ENCODE results near the gene OBSCN.

The OBSCN gene

GRCh38 chr1:228311091-228311490 is 103.2 kb downstream of the OBSCN start:
- TF ChIP-seq, protein P1, sequence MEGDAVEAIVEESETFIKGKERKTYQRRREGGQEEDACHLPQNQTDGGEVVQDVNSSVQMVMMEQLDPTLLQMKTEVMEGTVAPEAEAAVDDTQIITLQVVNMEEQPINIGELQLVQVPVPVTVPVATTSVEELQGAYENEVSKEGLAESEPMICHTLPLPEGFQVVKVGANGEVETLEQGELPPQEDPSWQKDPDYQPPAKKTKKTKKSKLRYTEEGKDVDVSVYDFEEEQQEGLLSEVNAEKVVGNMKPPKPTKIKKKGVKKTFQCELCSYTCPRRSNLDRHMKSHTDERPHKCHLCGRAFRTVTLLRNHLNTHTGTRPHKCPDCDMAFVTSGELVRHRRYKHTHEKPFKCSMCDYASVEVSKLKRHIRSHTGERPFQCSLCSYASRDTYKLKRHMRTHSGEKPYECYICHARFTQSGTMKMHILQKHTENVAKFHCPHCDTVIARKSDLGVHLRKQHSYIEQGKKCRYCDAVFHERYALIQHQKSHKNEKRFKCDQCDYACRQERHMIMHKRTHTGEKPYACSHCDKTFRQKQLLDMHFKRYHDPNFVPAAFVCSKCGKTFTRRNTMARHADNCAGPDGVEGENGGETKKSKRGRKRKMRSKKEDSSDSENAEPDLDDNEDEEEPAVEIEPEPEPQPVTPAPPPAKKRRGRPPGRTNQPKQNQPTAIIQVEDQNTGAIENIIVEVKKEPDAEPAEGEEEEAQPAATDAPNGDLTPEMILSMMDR (IDR thresholded peaks at IDR 0.05): no peak
- no peak for TF ChIP-seq ZFX (IDR thresholded peaks at IDR 0.05; ENCODE audit: borderline replicate concordance)
- H3K27ac ChIP-seq: no peak overlapping the region

DNA sequence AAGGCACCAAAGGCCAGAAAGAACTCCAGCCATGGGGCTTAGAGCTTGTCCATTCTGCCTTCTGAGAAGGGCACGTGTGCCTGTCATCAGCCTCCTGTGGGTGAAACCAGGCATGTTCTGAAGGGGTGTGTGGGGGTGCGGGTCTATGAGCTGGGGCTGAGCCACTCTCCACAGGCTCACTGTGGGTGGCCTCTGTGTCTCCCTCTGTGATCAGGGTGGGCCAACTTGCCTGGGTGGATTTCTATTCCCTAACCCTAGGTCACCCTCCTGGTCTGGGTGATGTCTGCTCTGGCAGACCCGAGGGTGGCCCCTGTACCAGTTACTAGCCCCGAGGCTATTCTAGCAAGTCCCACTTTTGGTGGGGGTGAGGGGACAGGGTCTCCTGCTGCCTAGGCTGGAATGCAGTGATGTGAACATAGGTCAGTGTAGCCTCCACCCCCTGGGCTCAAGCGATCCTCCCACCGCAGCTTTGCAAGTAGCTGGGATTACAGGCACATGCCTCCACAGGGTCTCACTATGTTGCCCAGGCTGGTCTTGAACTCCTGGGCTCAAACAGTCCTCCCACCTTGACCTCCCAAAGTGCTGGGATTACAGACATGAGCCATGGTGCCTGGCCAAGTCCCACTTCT is 104.4 kb downstream of the OBSCN start:
- no peak overlapping the region for H3K27ac ChIP-seq
- no peak for TF ChIP-seq ZFX (IDR thresholded peaks at IDR 0.05; ENCODE audit: borderline replicate concordance)
- TF ChIP-seq, protein P1 (IDR thresholded peaks at IDR 0.05): no peak

GRCh38 chr1:228313536-228314277 is 105.9 kb downstream of the OBSCN start:
- H3K27ac ChIP-seq: no peak overlapping the region

GRCh38 chr1:228314315-228314657 is 106.4 kb downstream of the OBSCN start:
- H3K27ac ChIP-seq: no peak overlapping the region
- no peak for TF ChIP-seq ZFX (IDR thresholded peaks at IDR 0.05; ENCODE audit: borderline replicate concordance)
- TF ChIP-seq, protein P1 (IDR thresholded peaks at IDR 0.05): no peak

More at GRCh38 chr1:228313536-228314277, 105.9 kb downstream of the OBSCN start:
- TF ChIP-seq, protein P1 (IDR thresholded peaks at IDR 0.05): no peak
- no peak for TF ChIP-seq ZFX (IDR thresholded peaks at IDR 0.05; ENCODE audit: borderline replicate concordance)

DNA sequence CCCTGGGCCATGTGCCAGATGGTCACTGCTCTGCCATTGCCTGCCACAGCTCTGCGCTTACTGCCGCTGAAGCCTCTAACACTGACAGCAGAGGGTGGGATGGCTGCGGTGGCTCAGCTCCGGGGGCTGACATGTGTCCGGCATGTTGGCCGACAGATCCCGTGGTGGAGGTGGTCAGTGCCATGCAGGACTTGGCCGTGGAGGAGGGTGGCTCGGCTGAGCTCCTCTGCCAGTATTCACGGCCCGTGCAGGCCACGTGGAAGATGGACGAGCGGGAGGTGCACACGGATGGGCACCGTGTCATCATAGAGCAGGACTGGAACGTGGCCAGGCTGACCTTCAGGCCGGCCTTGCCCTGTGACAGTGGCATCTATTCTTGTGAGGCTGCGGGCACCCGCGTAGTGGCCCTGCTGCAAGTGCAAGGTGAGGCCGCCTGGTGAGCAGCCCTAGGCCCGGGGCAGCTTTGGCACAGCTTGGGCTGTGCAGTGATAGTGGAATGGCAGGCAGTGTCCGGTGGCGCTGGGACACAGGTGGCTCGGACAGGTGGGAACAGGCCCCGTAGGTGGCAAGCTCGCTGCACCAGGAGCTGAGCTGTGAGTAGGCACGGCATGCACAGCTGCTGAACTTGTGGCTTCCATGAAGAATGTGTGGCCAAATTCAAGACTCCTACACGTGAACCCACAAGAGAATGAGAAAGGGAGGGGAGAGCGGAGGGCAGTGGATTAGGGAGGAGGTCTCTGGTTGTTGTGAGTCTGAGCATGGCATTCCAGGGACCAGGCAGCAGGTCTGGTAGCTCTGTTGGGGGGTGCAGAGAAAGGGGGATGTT is 107.0 kb downstream of the OBSCN start:
- H3K27ac ChIP-seq: no peak overlapping the region
- no peak for TF ChIP-seq ZFX (IDR thresholded peaks at IDR 0.05; ENCODE audit: borderline replicate concordance)
- TF ChIP-seq, protein P1 (IDR thresholded peaks at IDR 0.05): no peak

GRCh38 chr1:228315484-228315944 is 107.7 kb downstream of the OBSCN start:
- TF ChIP-seq ZFX (IDR thresholded peaks at IDR 0.05; ENCODE audit: borderline replicate concordance): no peak
- TF ChIP-seq, protein P1 (IDR thresholded peaks at IDR 0.05): no peak

More at GRCh38 chr1:228315484-228315944, 107.7 kb downstream of the OBSCN start:
- H3K27ac ChIP-seq: no peak overlapping the region

Measured in 22Rv1 (cell line).